IPS-20b (cell line): ENCODE measurements around the gene AGAP1.

Experiments
- H3K27ac ChIP-seq: one replicate; pipeline ENCODE4 v1.5.1; 2013; ENCODE audit warnings: low read length
- H3K27me3 ChIP-seq: 2 replicates; pipeline ENCODE4 v1.6.1; 2013; ENCODE audit warnings: mild to moderate bottlenecking, low read length, inconsistent platforms; ENCODE audit not compliant: insufficient read depth
- H3K36me3 ChIP-seq: 2 replicates; pipeline ENCODE4 v1.6.1; 2013; ENCODE audit warnings: low read depth, mild to moderate bottlenecking, inconsistent platforms, low read length, moderate library complexity; ENCODE audit not compliant: insufficient read depth
- H3K4me1 ChIP-seq: 2 replicates; pipeline ENCODE4 v1.6.1; 2013; ENCODE audit warnings: mild to moderate bottlenecking, control low read depth, inconsistent platforms, low read length, moderate library complexity; ENCODE audit not compliant: insufficient read depth
- H3K4me3 ChIP-seq: 2 replicates; pipeline ENCODE4 v1.5.1; 2013; ENCODE audit warnings: mild to moderate bottlenecking, low read length, inconsistent platforms
- H3K9ac ChIP-seq: 2 replicates; pipeline ENCODE4 v1.6.1; 2013; ENCODE audit warnings: low read depth, mild to moderate bottlenecking, inconsistent platforms, low read length, moderate library complexity
- H3K9me3 ChIP-seq: 2 replicates; pipeline ENCODE4 v1.6.1; 2013; ENCODE audit warnings: mild to moderate bottlenecking, low read depth, low read length, inconsistent platforms; ENCODE audit not compliant: insufficient read depth

Gene AGAP1

DNA sequence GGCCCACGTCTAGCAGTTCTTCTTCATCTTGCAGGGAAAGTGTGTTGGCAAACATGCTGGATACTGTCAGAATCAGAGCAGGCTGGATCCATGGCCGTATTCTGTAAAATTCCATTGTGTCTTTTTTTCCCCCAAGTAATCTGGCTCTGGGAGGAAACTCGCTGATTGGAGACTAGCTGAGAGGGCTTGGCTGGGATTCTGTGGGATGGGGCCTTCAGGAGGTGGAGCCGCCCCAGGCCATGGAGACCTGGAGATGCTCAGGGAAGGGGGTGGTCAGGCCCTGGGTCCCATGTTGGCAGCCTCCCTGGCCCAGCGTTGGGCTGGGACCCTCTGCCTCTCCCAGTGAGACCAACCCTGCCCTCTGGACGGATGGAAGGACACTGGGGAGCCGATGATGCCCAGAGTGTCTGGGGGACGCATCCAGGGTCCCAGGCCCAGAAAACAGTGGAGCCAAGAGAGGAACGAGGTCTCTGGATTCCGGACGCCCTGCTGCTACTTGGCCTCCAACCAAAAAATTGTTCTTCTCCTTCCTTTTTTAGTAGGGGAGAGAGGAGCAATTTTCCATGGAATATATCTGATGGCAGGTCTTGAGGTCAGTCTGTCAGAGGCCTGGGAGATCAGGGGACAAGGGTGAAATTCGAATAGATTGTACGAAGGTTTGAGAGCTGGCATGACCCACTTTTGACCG is 114.5 kb downstream of the AGAP1 start:
- H3K4me3 ChIP-seq: no peak overlapping the region
- H3K36me3 ChIP-seq: no peaks in the 10 kb centered on the region
- no peak overlapping the region for H3K9ac ChIP-seq
- H3K4me1 ChIP-seq: peaks cover 4% of the 10 kb centered on the region; the same call in 1 of the 2 replicates
- H3K27me3 ChIP-seq: 0 out of 2 replicates have a peak, but pooled peaks cover 3% of the 10 kb centered on the region
- no peak overlapping the region for H3K27ac ChIP-seq
- H3K9me3 ChIP-seq: no peaks in the 10 kb centered on the region

DNA sequence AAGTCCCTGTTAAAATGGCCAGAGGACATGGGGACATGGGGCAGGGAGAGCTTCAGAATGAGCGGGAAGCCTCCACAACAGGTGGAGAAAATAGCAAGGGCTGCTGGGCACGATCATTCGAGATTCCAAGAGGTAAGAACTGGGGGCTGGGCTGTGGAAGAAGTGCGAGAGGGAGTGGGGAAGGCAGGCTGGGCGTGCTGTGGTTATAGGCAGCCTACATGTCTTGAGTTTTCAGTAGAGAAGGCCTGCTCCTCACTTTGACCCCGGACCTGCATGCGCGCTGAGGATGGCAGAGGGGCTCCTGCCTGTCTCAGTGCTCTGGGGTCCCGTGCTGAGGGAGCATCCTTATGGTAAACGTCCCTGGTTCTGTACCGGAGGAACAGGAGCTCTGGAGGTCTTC is 115.5 kb downstream of the AGAP1 start:
- Histone ChIP-seq H3K9ac (no peak overlapping the region), H3K27ac (no peak overlapping the region), H3K4me1 (peaks cover 4% of the 10 kb centered on the region; the same call in 1 of the 2 replicates), H3K36me3 (no peaks in the 10 kb centered on the region), H3K4me3 (no peak overlapping the region), H3K27me3 (0 out of 2 replicates have a peak, but pooled peaks cover 3% of the 10 kb centered on the region), H3K9me3 (no peaks in the 10 kb centered on the region)

DNA sequence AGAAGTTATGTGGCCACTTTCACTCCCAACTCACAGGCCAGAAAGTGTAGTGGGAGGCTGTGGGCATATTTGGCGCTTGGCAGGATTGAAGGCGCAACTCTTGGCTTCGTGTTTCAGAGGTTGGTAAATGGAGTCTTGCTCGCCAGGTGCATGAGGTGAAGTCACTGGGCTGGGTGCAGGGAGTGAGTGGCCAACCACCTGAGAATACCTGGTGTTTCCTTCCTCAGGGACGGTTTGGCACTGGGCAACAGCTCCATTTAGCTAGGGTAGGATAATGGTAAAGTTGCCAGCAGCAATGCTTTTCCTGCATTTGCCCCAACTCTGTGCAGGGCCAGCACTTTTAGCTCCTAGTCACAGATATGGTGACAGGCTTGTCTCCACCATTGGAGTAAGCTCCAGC is 115.9 kb downstream of the AGAP1 start:
- Histone ChIP-seq H3K27me3 (0 out of 2 replicates have a peak, but pooled peaks cover 3% of the 10 kb centered on the region), H3K9ac (no peak overlapping the region), H3K4me1 (peaks cover 4% of the 10 kb centered on the region; the same call in 1 of the 2 replicates)

DNA sequence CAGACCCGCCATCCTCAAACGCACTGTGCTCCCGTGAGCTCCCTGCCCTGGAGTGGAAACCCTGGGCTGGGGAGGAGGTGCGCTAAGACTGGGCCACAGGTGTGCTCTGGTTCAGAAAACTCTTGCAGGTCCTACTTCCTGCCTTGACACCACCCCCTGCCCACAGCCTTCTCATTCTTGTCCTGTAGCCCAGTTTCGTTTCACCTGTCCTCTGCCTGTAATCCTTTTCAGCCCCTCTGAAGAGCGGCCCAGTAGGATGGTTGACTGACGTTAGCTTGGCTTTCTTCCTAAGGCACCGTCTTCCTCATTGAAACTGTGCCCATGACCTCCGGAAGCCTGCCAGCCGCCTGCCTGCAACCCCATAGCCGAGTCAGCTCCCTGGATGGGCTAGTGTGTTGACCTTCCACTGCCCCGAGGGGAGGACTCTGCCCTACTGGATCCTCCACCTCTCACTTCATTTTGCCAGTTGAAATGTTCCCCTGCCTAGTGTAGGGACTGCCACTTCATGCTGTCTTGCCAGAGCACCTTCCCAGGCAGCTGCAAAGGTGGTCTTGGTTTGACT is 116.9 kb downstream of the AGAP1 start:
- H3K9me3 ChIP-seq: no peaks in the 10 kb centered on the region
- no peaks in the 10 kb centered on the region for H3K36me3 ChIP-seq
- no peak overlapping the region for H3K27ac ChIP-seq
- H3K27me3 ChIP-seq: no peaks in the 10 kb centered on the region
- no peak overlapping the region for H3K9ac ChIP-seq
- no peak overlapping the region for H3K4me3 ChIP-seq
- no peaks in the 10 kb centered on the region; the same call in 1 of the 2 replicates for H3K4me1 ChIP-seq

More for the DNA sequence above, 115.9 kb downstream of the AGAP1 start:
- Histone ChIP-seq H3K9me3 (no peaks in the 10 kb centered on the region), H3K36me3 (no peaks in the 10 kb centered on the region), H3K4me3 (no peak overlapping the region), H3K27ac (no peak overlapping the region)

DNA sequence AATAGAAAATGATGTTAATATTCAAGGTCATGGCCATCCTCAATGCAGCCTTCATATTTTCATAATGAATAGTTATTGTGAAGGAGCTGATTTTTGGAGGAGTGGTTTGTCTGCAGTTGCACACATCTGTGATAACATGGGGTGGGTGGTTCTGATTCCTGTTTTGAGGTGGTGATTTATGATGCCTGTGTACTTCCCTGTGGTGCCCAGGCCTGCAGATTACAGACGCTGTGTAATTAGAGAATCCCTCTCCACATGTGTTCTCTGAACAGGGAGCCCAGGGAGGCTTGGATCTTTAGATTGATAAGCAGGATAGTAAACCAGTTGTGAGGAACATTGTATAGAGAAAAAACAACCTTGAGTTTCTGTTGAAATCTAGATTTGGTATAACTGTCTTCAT is 117.5 kb downstream of the AGAP1 start:
- no peak overlapping the region for H3K27ac ChIP-seq
- no peaks in the 10 kb centered on the region; the same call in 1 of the 2 replicates for H3K4me1 ChIP-seq
- H3K9me3 ChIP-seq: no peaks in the 10 kb centered on the region
- no peak overlapping the region for H3K9ac ChIP-seq
- no peak overlapping the region for H3K4me3 ChIP-seq
- H3K27me3 ChIP-seq: no peaks in the 10 kb centered on the region
- H3K36me3 ChIP-seq: no peaks in the 10 kb centered on the region

DNA sequence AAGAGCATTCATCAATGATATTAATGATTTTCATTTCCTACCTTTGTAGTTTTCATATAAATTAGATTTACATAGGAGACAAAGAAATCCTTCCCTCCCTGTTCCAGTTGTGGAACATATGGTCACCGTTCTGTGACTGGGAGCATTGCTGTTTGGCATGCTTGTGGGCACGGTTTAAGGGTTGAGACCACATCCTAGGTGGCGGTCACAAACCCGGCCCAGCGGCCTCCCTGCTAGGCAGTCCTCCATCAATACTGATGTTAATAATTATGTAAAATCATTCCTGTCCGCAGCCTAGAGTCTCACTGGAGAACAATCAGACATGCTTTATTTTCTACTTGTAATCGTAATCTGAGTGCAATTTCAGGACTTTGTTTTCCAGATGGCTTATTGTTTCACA is 117.9 kb downstream of the AGAP1 start:
- Histone ChIP-seq H3K9ac (no peak overlapping the region), H3K36me3 (no peaks in the 10 kb centered on the region), H3K27me3 (no peaks in the 10 kb centered on the region), H3K4me3 (no peak overlapping the region), H3K9me3 (no peaks in the 10 kb centered on the region), H3K27ac (no peak overlapping the region), H3K4me1 (no peaks in the 10 kb centered on the region)

DNA sequence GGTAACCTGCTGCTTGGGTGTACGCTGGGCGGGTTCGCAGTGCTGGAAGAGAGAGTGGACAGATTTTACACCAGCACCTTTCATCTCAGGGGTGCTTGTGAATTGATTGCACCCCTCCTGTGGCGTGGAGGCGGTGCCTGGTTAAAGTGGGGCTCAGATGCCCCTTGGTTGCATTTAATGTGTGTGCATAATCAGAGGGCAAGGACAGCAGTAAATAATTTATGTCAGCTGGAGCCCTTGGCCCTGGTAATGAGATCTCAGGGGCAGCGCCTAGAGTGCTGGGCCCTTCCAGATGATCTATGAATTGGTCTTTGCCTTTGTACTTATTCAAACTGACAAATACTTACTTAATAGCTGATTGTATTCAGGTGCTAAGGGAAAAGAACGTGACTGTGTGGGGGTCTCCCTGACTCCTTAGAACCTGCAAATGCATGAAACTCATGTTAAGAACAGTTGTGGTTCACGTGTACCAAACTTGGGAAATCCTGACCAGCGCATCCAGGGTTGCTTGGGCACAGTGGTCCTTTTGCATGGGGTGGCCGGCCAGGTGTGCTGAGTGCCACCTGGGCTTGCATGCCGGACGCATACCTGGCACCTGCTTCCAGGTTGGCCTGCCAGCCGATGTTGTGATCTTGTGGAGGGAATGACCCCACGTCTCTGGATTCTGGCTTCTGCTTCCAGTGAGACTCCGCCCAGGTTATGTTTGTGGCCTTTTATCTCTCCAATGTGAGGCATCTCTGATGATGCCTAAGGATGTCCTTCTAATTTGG is 118.5 kb downstream of the AGAP1 start:
- no peak overlapping the region for H3K9ac ChIP-seq
- H3K36me3 ChIP-seq: no peaks in the 10 kb centered on the region
- no peaks in the 10 kb centered on the region for H3K4me1 ChIP-seq

DNA sequence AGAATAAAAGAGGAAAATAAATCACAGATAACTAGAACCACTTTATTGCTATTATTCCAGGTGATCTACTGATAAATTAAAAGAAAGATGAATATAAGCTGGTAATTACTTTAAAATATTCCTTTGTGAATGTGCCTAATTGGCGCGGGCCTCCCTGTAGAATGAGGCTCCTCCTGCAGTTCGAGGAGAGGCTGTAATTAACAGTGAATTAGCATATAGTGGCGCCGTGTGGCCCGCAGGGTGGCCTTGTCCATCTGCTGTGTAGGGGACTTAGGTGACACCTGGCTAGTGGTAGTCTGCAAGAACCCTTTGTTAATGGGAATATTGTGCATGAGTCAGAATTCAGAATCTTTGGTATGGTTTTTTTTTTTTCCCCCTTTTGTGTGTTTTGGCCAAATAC is 119.8 kb downstream of the AGAP1 start:
- Histone ChIP-seq H3K27ac (no peak overlapping the region), H3K9me3 (no peaks in the 10 kb centered on the region), H3K9ac (no peak overlapping the region), H3K4me3 (no peak overlapping the region), H3K4me1 (no peaks in the 10 kb centered on the region), H3K27me3 (no peaks in the 10 kb centered on the region), H3K36me3 (no peaks in the 10 kb centered on the region)

More for the DNA sequence above, 118.5 kb downstream of the AGAP1 start:
- H3K9me3 ChIP-seq: no peaks in the 10 kb centered on the region
- no peak overlapping the region for H3K4me3 ChIP-seq
- H3K27ac ChIP-seq: no peak overlapping the region
- H3K27me3 ChIP-seq: no peaks in the 10 kb centered on the region

DNA sequence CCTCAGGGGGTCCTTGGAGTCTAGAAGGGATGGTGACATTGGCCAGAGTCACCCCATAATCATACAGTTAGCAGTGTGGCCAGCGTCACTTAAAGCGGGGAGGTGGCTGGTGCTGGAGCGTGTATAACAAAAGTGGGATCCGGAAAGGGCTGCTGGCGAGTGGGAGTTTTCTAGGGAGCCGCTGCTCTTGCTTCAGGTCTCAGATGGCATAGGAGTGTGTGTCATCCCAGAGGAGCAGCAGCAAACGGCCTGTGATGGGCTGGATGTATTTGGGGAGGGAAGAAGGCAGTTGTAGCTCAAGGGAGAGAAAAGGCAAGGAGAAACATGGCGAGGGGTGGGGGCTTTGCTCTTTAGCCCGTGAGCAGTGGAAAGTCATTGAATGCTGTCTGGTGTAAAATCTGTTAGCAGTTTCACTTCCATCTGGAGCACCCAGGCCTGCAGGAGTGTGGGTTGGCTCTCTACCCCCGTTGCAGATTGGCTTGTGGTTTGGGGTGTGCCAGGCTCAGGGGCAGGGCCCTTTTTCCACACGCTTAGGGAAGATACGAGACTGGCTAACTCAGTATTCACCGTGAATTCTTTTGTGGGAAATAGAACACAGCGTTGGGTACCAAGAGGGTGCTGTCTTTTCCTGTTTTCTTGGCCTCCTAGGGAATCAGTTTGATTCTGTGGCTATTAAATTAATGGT is 120.5 kb downstream of the AGAP1 start:
- no peaks in the 10 kb centered on the region for H3K27me3 ChIP-seq
- H3K36me3 ChIP-seq: no peaks in the 10 kb centered on the region
- no peaks in the 10 kb centered on the region for H3K9me3 ChIP-seq
- H3K27ac ChIP-seq: no peak overlapping the region
- no peaks in the 10 kb centered on the region for H3K4me1 ChIP-seq
- no peak overlapping the region for H3K9ac ChIP-seq
- H3K4me3 ChIP-seq: no peak overlapping the region

DNA sequence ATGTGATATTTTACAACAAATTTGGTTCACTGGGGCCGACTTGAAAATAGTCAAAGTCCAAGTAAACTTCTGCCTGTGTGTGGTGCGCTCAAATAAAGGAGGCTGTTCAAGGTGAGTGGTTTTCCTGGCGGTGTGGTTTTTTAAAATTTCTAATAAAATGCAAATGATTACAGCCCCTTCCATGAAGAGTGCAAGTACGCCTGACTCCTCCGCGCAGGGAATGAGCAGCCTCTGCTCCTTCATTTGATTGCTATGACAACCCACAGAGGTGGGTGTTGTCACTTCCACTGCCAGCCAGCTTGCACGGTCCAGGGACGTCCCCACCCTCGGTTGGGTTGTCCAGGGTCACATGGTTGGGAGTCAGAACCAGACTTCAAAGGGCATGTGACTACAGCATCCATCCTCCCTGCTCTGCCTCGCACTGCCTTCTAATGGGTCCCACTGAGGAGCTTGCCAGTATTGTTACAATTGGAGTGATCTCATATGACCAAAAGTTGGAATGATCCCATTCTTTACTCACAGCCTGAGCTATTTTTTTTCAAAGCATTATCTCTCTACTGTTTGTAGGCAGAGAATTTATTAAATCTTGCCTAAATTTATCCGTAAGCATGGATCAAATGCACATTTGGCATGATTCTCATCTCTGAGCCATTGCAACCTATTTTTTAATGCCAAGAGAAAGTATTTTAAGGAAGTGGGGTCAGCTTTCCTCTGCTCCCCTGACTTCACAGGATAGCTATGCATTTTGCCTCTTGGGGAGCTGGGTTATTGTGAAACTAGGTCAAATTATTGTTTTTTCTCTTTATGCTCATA is 121.3 kb downstream of the AGAP1 start:
- Histone ChIP-seq H3K4me3 (no peak overlapping the region), H3K9ac (no peak overlapping the region), H3K27me3 (no peaks in the 10 kb centered on the region), H3K4me1 (no peaks in the 10 kb centered on the region), H3K27ac (no peak overlapping the region), H3K36me3 (no peaks in the 10 kb centered on the region), H3K9me3 (no peaks in the 10 kb centered on the region)

DNA sequence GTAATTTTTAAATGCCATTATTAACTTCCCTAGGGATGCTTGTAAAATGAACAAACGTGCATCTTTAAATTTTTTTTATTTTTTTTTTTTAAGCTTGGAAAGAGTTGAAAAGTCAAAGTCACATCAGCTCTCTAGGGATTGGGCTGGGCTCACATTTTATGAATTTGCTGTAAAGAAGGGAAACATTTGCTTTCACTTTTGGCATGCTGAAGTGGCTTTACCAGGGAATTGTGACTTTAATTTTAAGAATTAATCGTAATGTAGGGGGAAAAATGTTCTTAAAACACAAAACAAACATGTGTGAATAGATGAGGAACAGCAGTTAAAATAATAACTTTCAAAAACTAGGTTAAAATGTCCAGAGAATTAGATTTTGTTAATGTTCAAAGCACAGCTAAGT is 123.0 kb downstream of the AGAP1 start:
- no peak overlapping the region for H3K27ac ChIP-seq
- no peaks in the 10 kb centered on the region for H3K36me3 ChIP-seq
- no peak overlapping the region for H3K4me3 ChIP-seq
- no peak overlapping the region for H3K9ac ChIP-seq
- H3K9me3 ChIP-seq: no peaks in the 10 kb centered on the region
- H3K27me3 ChIP-seq: no peaks in the 10 kb centered on the region
- no peaks in the 10 kb centered on the region for H3K4me1 ChIP-seq
